GM12878 (cell line): ENCODE measurements around the gene PAQR9. TPM values are rescaled to one million over a fixed set of nuclear protein-coding genes. Genes with fewer than 3 reads are reported as not detected.
A peak's percentile ranks its signal among the peaks of the same experiment; 100 is the strongest.

Source experiments
- ATAC-seq: fragments of 200-7000 bp; cut with Tn5 transposase; 3 replicates; pipeline ENCODE4 v1.9.1; 2020; ENCODE audit warnings: mild to moderate bottlenecking, moderate library complexity
- BruUV-seq: library from RNA; stranded (reverse); fragments of 400-500 nt; replicated peaks from 2 replicates; lab custom pipeline; 2021; lab: Mats Ljungman, UMichigan
- CTCF ChIA-PET: fragments of 300-600 bp; sonication (Branson Sonifier 250); formaldehyde crosslinking; extraction: SDS; loops from one replicate; lab custom pipeline; 2021; ENCODE audit warnings: inconsistent platforms; lab: Yijun Ruan, JAX
- POLR2A ChIA-PET: fragments of 350-600 bp; formaldehyde crosslinking; extraction: SDS; loops from one replicate; lab custom pipeline; 2021; ENCODE audit warnings: inconsistent platforms; lab: Charles Lee
- RAD21 ChIA-PET: fragments of 300-600 bp; sonication (Branson Sonifier 250); formaldehyde crosslinking; loops from one replicate; lab custom pipeline; 2023; ENCODE audit warnings: antibody characterized with exemption; ENCODE audit not compliant: unreplicated experiment; lab: Charles Lee
- SMC1A ChIA-PET: fragments of 300-600 bp; sonication (Branson Sonifier 250); formaldehyde crosslinking; loops from one replicate; lab custom pipeline; 2023; ENCODE audit not compliant: unreplicated experiment, uncharacterized antibody; lab: Charles Lee
- DNase-seq: peaks from one replicate; pipeline ENCODE4 v3.0.0-alpha.2; 2011; ENCODE audit warnings: low read depth, low spot score
- FAIRE-seq: peaks from 3 replicates; lab custom pipeline; 2011; peaks lifted over from hg19 to GRCh38; lab: Jason Lieb, UNC
- H2AFZ ChIP-seq: 2 replicates; pipeline ENCODE4 v1.6.0; 2011; ENCODE audit warnings: low read depth, low read length, control low read depth; ENCODE audit not compliant: control insufficient read depth
- H3K27ac ChIP-seq: 2 replicates; pipeline ENCODE4 v1.5.1; 2011; ENCODE audit warnings: control low read depth; ENCODE audit not compliant: control insufficient read depth, insufficient read depth
- H3K27me3 ChIP-seq, 2 experiments: replicated peaks in 1 of 2; 2 replicates each; pipeline versions ENCODE4 v1.6.0 to v1.6.1; 2011; ENCODE audit warnings: low read length in 1 of 2; ENCODE audit not compliant: control insufficient read depth in 2 of 2, insufficient read depth in 2 of 2
- H3K36me3 ChIP-seq, 2 experiments: 2 replicates each; pipeline ENCODE4 v1.5.1; 2011; ENCODE audit warnings: low read length in 1 of 2; ENCODE audit not compliant: control insufficient read depth in 2 of 2, insufficient read depth in 2 of 2
- H3K4me1 ChIP-seq: 2 replicates; pipeline ENCODE4 v1.6.1; 2011; ENCODE audit warnings: mild to moderate bottlenecking, low read length, moderate library complexity, mixed read lengths; ENCODE audit not compliant: control insufficient read depth, insufficient read depth
- H3K4me2 ChIP-seq: 2 replicates; pipeline ENCODE4 v1.6.0; 2011; ENCODE audit warnings: control low read depth; ENCODE audit not compliant: control insufficient read depth, insufficient read depth
- H3K4me3 ChIP-seq: fragments of 200-600 bp; sonication (generic); 2 replicates; pipeline ENCODE4 v1.5.1; 2016
- H3K79me2 ChIP-seq: 2 replicates; pipeline ENCODE4 v1.6.0; 2011; ENCODE audit warnings: low read length; ENCODE audit not compliant: control insufficient read depth, insufficient read depth
- H3K9ac ChIP-seq: 2 replicates; pipeline ENCODE4 v1.8.0; 2011; ENCODE audit warnings: low read length, control low read depth, mixed read lengths; ENCODE audit not compliant: control insufficient read depth, insufficient read depth
- H3K9me3 ChIP-seq: replicated peaks from 3 replicates; pipeline ENCODE4 v1.5.1; 2011; ENCODE audit warnings: mild to moderate bottlenecking, low read length; ENCODE audit not compliant: control insufficient read depth, insufficient read depth
- H4K20me1 ChIP-seq: 2 replicates; pipeline ENCODE4 v1.6.0; 2011; ENCODE audit not compliant: control insufficient read depth, insufficient read depth
- FOS ChIP-seq: IDR thresholded peaks from 3 replicates; pipeline ENCODE4 v1.6.1; 2011; ENCODE audit warnings: borderline replicate concordance; ENCODE audit not compliant: insufficient read length; ENCODE audit errors: extremely low read depth
- HCFC1 ChIP-seq: fragments of 150-350 bp; IDR thresholded peaks from 2 replicates; pipeline ENCODE4 v1.6.1; 2014; ENCODE audit warnings: low read length
- NBN ChIP-seq: fragments of 450-650 bp; IDR thresholded peaks from 2 replicates; pipeline ENCODE4 v1.6.1; 2016
- ZNF207 ChIP-seq: fragments of 450-650 bp; IDR thresholded peaks from 2 replicates; pipeline ENCODE4 v1.6.1; 2014; ENCODE audit warnings: antibody characterized with exemption, mild to moderate bottlenecking, borderline replicate concordance
- WGBS: methylation state at CpG from one replicate; pipeline ENCODE4 v1.1.6; 2016; ENCODE audit warnings: low lambda C conversion rate; ENCODE audit not compliant: insufficient replicate concordance, insufficient coverage; ENCODE audit errors: missing lambda C conversion rate; 5-methylcytosine and 5-hydroxymethylcytosine counted together
- in situ Hi-C: fragments of 300-500 bp; cut with MboI; formaldehyde crosslinking; loops from 9 replicates; pipeline ENCODE4 v1.14.3; 2018; ENCODE audit warnings: mixed read lengths
- intact Hi-C: fragments of 100-400 bp; cut with micrococcal nuclease; formaldehyde crosslinking; loops from one replicate; pipeline ENCODE4 v1.14.2; 2022; ENCODE audit not compliant: unreplicated experiment
- polyA plus RNA-seq, 11 experiments: library from polyadenylated mRNA; depleted of rRNA in 4 of 11; unstranded in 6 of 11; stranded (reverse) in 5 of 11; fragments of >200 nt; fragmentation: Nextera tagmentation in 4 of 11; fragmentation: Illumina TruSeq in 1 of 11; extraction: Ambion mirVana in 4 of 11; extraction: Trizol in 1 of 11; gene quantifications; 1 replicate in 1 of 11; 2 replicates in 10 of 11; pipeline versions ENCODE4 v1.2.1 to v1.2.3, GENCODE V29; 2011 to 2016; ENCODE audit warnings: inconsistent platforms in 2 of 11, missing spikeins in 2 of 11, low read depth in 1 of 11
- total RNA-seq, 4 experiments: library from RNA; depleted of rRNA in 3 of 4; stranded (reverse); fragments of >200 nt in 3 of 4; fragmentation: Illumina TruSeq in 1 of 4; extraction: Trizol in 1 of 4; gene quantifications; 2 replicates each; pipeline versions ENCODE4 v1.2.1 to v1.2.3, GENCODE V29; 2013 to 2021
- TF ChIP-seq, protein P1 (sequence below): IDR thresholded peaks from 2 replicates; pipeline ENCODE4 v1.6.1; 2011; ENCODE audit warnings: borderline replicate concordance, low read depth, mild to moderate bottlenecking, moderate library complexity, low read length; ENCODE audit not compliant: insufficient read depth, poor library complexity, severe bottlenecking

PAQR9 gene
- total and polyA plus RNA-seq, 10 of the 15 experiments (the other 5 are each of a cell fraction or from before 2014, with no cell fraction given), result not detected

DNA sequence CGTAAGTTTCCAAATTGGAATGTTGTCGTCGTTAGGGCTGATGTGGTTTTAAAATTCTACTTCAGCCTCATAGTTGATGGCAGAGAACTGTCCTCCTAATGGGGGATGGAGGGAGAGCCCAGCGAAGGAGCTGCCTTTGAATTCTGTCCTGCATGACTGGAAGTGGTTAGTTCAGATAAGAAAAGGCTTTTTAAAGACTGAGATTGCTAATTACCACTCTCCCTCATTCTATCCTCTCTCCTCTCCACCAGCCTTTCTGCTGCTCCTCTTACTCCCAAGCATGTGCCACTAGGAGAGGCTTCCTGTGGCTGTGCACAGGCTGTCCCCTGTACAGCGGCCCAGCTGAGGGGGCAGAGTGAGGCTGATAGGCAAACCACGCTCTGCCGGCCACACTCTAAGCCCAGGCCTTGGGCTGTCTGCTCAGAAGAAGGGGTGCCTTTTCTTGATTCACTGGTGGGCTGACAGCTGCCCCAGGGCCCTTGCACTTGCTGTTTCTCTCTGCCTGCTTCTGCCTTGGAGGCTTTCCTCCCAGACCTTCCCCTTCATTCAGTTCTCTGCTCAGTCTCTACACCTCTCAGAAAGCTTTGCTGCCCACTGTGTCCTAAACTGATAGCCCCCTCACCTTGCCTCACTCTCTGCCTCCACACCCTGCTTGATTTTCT lies 8.7 kb upstream of the PAQR9 start:
- ChIA-PET CTCF (interaction anchor here (0.5 kb wide), 1 partner anchor 80 kb away, joined by 3 read pairs; no protein-coding TSS in a partner anchor), POLR2A (no interaction called here), SMC1A (no interaction called here), RAD21 (interaction anchor here (0.6 kb wide), 1 partner anchor 21 kb away, joined by 3 read pairs; no protein-coding TSS in a partner anchor)
- no peak overlapping the region for H3K4me3 ChIP-seq
- no TSS peak for BruUV-seq
- ATAC-seq, result no peak
- TF ChIP-seq HCFC1, result no peak
- no peak overlapping the region for H3K27ac ChIP-seq
- no peaks in the 10 kb centered on the region for H3K36me3 ChIP-seq
- H3K4me1 ChIP-seq, result no peaks in the 10 kb centered on the region
- intact Hi-C loops, result no loop called here
- 43% methylated on average over 7 of the region's 7 CpGs for WGBS
- DNase-seq, result no peak
- H3K4me2 ChIP-seq, result no peak overlapping the region
- peaks cover 0 to 2% of the 10 kb centered on the region in 2 experiments; a peak in 2 of 4 replicates for H3K27me3 ChIP-seq
- no peak overlapping the region for H3K9ac ChIP-seq
- H4K20me1 ChIP-seq, result no peaks in the 10 kb centered on the region
- H3K79me2 ChIP-seq, result no peaks in the 10 kb centered on the region
- no peak overlapping the region for H2AFZ ChIP-seq
- H3K9me3 ChIP-seq, result no peaks in the 10 kb centered on the region
- no peak for FAIRE-seq
- in situ Hi-C loops, result no loop called here

DNA sequence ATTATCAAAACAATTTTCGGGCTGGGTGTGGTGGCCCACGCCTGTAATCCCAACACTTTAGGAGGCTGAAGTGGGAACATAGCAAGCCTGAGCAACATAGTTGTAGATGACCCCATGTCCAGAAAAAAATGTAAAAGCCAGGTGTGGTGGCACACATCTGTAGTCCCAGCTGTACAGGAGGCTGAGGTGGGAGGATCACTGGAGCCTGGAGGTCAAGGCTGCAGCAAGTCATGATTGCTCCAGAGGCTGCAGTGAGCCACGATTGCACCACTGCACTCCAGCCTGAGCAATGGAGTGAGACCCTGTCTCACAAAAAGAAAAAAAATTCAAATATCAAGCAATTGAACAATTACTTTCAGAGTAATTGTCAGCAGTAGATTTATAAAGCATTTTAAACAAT lies 8.0 kb upstream of the PAQR9 start:
- H3K9me3 ChIP-seq, result no peaks in the 10 kb centered on the region
- no TSS peak for BruUV-seq
- H3K79me2 ChIP-seq, result no peaks in the 10 kb centered on the region
- H3K36me3 ChIP-seq, result no peaks in the 10 kb centered on the region
- SMC1A ChIA-PET, result no interaction called here
- TF ChIP-seq ZNF207 (no peak), FOS (no peak), NBN (no peak)
- TF ChIP-seq, protein P1, sequence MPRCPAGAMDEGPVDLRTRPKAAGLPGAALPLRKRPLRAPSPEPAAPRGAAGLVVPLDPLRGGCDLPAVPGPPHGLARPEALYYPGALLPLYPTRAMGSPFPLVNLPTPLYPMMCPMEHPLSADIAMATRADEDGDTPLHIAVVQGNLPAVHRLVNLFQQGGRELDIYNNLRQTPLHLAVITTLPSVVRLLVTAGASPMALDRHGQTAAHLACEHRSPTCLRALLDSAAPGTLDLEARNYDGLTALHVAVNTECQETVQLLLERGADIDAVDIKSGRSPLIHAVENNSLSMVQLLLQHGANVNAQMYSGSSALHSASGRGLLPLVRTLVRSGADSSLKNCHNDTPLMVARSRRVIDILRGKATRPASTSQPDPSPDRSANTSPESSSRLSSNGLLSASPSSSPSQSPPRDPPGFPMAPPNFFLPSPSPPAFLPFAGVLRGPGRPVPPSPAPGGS, result peak; percentile 33
- TF ChIP-seq, all 136 proteins: peak for 1
- ChIA-PET CTCF (no interaction called here), POLR2A (no interaction called here), RAD21 (interaction anchor here (0.6 kb wide), 1 partner anchor 20 kb away, joined by 3 read pairs; no protein-coding TSS in a partner anchor)
- no peaks in the 10 kb centered on the region for H3K4me1 ChIP-seq
- H2AFZ ChIP-seq, result no peak overlapping the region
- H3K4me3 ChIP-seq, result no peak overlapping the region
- no peaks in the 10 kb centered on the region for H4K20me1 ChIP-seq
- no peak overlapping the region for H3K4me2 ChIP-seq
- in situ Hi-C loops (no loop called here), intact Hi-C loops (no loop called here)
- DNase-seq (no peak), FAIRE-seq (no peak), ATAC-seq (no peak)
- H3K27me3 ChIP-seq, result peaks cover 2% of the 10 kb centered on the region in 2 experiments; a peak in 3 of 4 replicates
- no peak overlapping the region for H3K27ac ChIP-seq
- no peak overlapping the region for H3K9ac ChIP-seq
- 34% methylated on average over 3 of the region's 3 CpGs for WGBS
